HepG2 (cell line): ENCODE measurements around the gene ADAMTSL3. TPM values are rescaled to one million over a fixed set of nuclear protein-coding genes. Genes with fewer than 3 reads are reported as not detected.

Source experiments
- ATAC-seq: fragments of 200-7000 bp; cut with Tn5 transposase; 3 replicates; pipeline ENCODE4 v1.9.1; 2020; ENCODE audit warnings: mild to moderate bottlenecking, moderate library complexity
- BruUV-seq: library from RNA; stranded (reverse); fragments of 400-500 nt; replicated peaks from 2 replicates; lab custom pipeline; 2021; lab: Mats Ljungman, UMichigan
- CTCF ChIA-PET: fragments of 300-600 bp; formaldehyde crosslinking; extraction: SDS; loops from one replicate; lab custom pipeline; 2021; ENCODE audit warnings: low total read pairs, inconsistent platforms, low intra/inter-chr PET ratio; lab: Yijun Ruan, JAX
- POLR2A ChIA-PET: fragments of 350-600 bp; sonication (Branson Sonifier 250); formaldehyde crosslinking; loops from one replicate; lab custom pipeline; 2020; ENCODE audit warnings: antibody characterized with exemption, inconsistent platforms; lab: Yijun Ruan, JAX
- DNase-seq: peaks from one replicate; pipeline ENCODE4 v3.0.0-alpha.2; 2015; ENCODE audit warnings: low spot score
- FAIRE-seq: peaks from 3 replicates; lab custom pipeline; 2011; peaks lifted over from hg19 to GRCh38; lab: Jason Lieb, UNC
- H2AFZ ChIP-seq: one replicate; pipeline ENCODE4 v1.6.1; 2011; ENCODE audit warnings: low read length, inconsistent platforms
- H3K27ac ChIP-seq: fragments of 300-600 bp; 3 replicates; pipeline ENCODE4 v1.8.0; 2011; ENCODE audit warnings: mixed run types, mild to moderate bottlenecking, mixed read lengths, low read length, inconsistent platforms; ENCODE audit not compliant: insufficient read depth; ENCODE audit errors: extremely low read length
- H3K27me3 ChIP-seq, 2 experiments: fragments of 200-600 bp in 1 of 2; 2 replicates in 1 of 2; 3 replicates in 1 of 2; pipeline versions ENCODE4 v1.6.0 to v1.8.0; 2011; ENCODE audit warnings: low read length in 2 of 2, mild to moderate bottlenecking in 2 of 2, moderate library complexity in 2 of 2, inconsistent platforms in 1 of 2; ENCODE audit not compliant: insufficient read depth in 2 of 2, control insufficient read depth in 1 of 2
- H3K36me3 ChIP-seq, 2 experiments: fragments of 200-600 bp in 1 of 2; replicated peaks in 1 of 2; 2 replicates in 1 of 2; 3 replicates in 1 of 2; pipeline versions ENCODE4 v1.5.1 to v1.8.0; 2011; ENCODE audit warnings: low read length in 2 of 2, inconsistent platforms in 1 of 2; ENCODE audit not compliant: insufficient read depth in 2 of 2, control insufficient read depth in 1 of 2
- H3K4me1 ChIP-seq: 2 replicates; pipeline ENCODE4 v1.5.1; 2012; ENCODE audit warnings: low read length, inconsistent platforms; ENCODE audit not compliant: insufficient read depth
- H3K4me2 ChIP-seq: 2 replicates; pipeline ENCODE4 v1.6.0; 2011; ENCODE audit warnings: low read depth, low read length, inconsistent platforms
- H3K4me3 ChIP-seq, 3 experiments: fragments of 200-600 bp in 1 of 3; sonication (generic), shearing (Covaris generic) in 1 of 3; replicated peaks in 1 of 3; 2 replicates each; pipeline ENCODE4 v1.5.1; 2011 to 2016; ENCODE audit warnings: low read length in 3 of 3, inconsistent platforms in 2 of 3, low read depth in 2 of 3, mild to moderate bottlenecking in 2 of 3, control low read depth in 1 of 3, mixed read lengths in 1 of 3; ENCODE audit not compliant: insufficient read depth in 1 of 3
- H3K79me2 ChIP-seq: one replicate; pipeline ENCODE4 v1.6.1; 2011; ENCODE audit warnings: low read length, inconsistent platforms; ENCODE audit not compliant: insufficient read depth
- H3K9ac ChIP-seq: 2 replicates; pipeline ENCODE4 v1.6.0; 2011; ENCODE audit warnings: mild to moderate bottlenecking, low read depth, low read length, inconsistent platforms; ENCODE audit not compliant: insufficient read depth
- H3K9me3 ChIP-seq: 2 replicates; pipeline ENCODE4 v1.5.1; 2012; ENCODE audit warnings: mild to moderate bottlenecking, low read length
- H4K20me1 ChIP-seq: 2 replicates; pipeline ENCODE4 v1.6.0; 2011; ENCODE audit warnings: inconsistent platforms, mild to moderate bottlenecking, low read length, moderate library complexity; ENCODE audit not compliant: insufficient read depth
- AGO2 ChIP-seq: fragments of 200-400 bp; formaldehyde crosslinking; optimal IDR thresholded peaks from 2 replicates; pipeline ENCODE3; 2017; ENCODE audit warnings: mild to moderate bottlenecking, low read depth, low read length, moderate library complexity
- FOXA1 ChIP-seq, 2 experiments: fragments of 450-650 bp in 1 of 2; sonication (generic) in 1 of 2; formaldehyde crosslinking in 1 of 2; IDR thresholded peaks; 2 replicates each; pipeline versions ENCODE4 v1.4.0 to v1.6.1; 2016 to 2020; ENCODE audit warnings: missing genetic modification reagents in 1 of 2
- MAF1 ChIP-seq: sonication (generic); formaldehyde crosslinking; IDR thresholded peaks from 2 replicates; pipeline ENCODE4 v1.5.0; 2020; ENCODE audit warnings: missing genetic modification reagents, borderline replicate concordance
- MAX ChIP-seq: IDR thresholded peaks from 2 replicates; pipeline ENCODE4 v1.6.1; 2012; ENCODE audit warnings: inconsistent platforms
- TERF1 ChIP-seq: sonication (generic); formaldehyde crosslinking; IDR thresholded peaks from 2 replicates; pipeline ENCODE4 v1.8.0; 2022; ENCODE audit warnings: mild to moderate bottlenecking, missing genetic modification reagents, moderate library complexity
- ZFYVE20 ChIP-seq: sonication (generic); formaldehyde crosslinking; IDR thresholded peaks from 2 replicates; pipeline ENCODE4 v1.8.0; 2023; ENCODE audit warnings: low read depth, mild to moderate bottlenecking, moderate library complexity, missing genetic modification reagents, borderline replicate concordance
- ZMYM2 ChIP-seq: sonication (generic); formaldehyde crosslinking; IDR thresholded peaks from 2 replicates; pipeline ENCODE4 v1.8.0; 2022; ENCODE audit warnings: mild to moderate bottlenecking, missing genetic modification reagents
- ZNF263 ChIP-seq: sonication (generic); formaldehyde crosslinking; IDR thresholded peaks from 2 replicates; pipeline ENCODE4 v1.4.0; 2020; ENCODE audit warnings: missing genetic modification reagents
- ZNF382 ChIP-seq: sonication (generic); formaldehyde crosslinking; IDR thresholded peaks from 2 replicates; pipeline ENCODE4 v1.5.0; 2020; ENCODE audit warnings: missing genetic modification reagents, mild to moderate bottlenecking, borderline replicate concordance
- ZZZ3 ChIP-seq: sonication (generic); formaldehyde crosslinking; IDR thresholded peaks from 2 replicates; pipeline ENCODE4 v1.4.0; 2020; ENCODE audit warnings: missing genetic modification reagents, mild to moderate bottlenecking, borderline replicate concordance
- WGBS: methylation state at CpG from one replicate; pipeline ENCODE4 v1.1.6; 2017; ENCODE audit warnings: low lambda C conversion rate; 5-methylcytosine and 5-hydroxymethylcytosine counted together
- in situ Hi-C: cut with HindIII; loops from 2 replicates; pipeline ENCODE4 v1.10.0; 2017; ENCODE audit warnings: low pct_unique_long_range_greater_than_20kb; ENCODE audit not compliant: extremely low pct_ligation_motif_present
- intact Hi-C: fragments of 100-400 bp; cut with micrococcal nuclease; formaldehyde crosslinking; loops from one replicate; pipeline ENCODE4 v1.10.0; 2022; ENCODE audit not compliant: unreplicated experiment
- polyA plus RNA-seq, 8 experiments: library from polyadenylated mRNA; depleted of rRNA in 3 of 8; stranded (reverse) in 7 of 8; unstranded in 1 of 8; fragments of >200 nt; fragmentation: Illumina TruSeq in 4 of 8; extraction: Trizol in 4 of 8; gene quantifications; 2 replicates each; pipeline versions ENCODE4 v1.2.1 to v1.2.3, GENCODE V29; 2011 to 2016; ENCODE audit warnings: low read depth in 4 of 8, missing spikeins in 1 of 8, mixed read lengths in 1 of 8; ENCODE audit not compliant: insufficient read depth in 1 of 8
- total RNA-seq, 5 experiments: library from RNA; depleted of rRNA; stranded (reverse); fragments of >200 nt; fragmentation: Illumina TruSeq; extraction: Trizol; gene quantifications; 2 replicates each; pipeline ENCODE4 v1.2.3, GENCODE V29; 2016; ENCODE audit warnings: low read depth in 1 of 5
- TF ChIP-seq, protein P1 (sequence below): sonication (generic); formaldehyde crosslinking; IDR thresholded peaks from 2 replicates; pipeline ENCODE4 v1.4.0; 2020; ENCODE audit warnings: missing genetic modification reagents, mild to moderate bottlenecking, borderline replicate concordance
- TF ChIP-seq, protein P2 (sequence below): sonication (generic); formaldehyde crosslinking; IDR thresholded peaks from 2 replicates; pipeline ENCODE4 v1.5.0; 2020; ENCODE audit warnings: mild to moderate bottlenecking, missing genetic modification reagents, borderline replicate concordance

Gene ADAMTSL3
- total and polyA plus RNA-seq, 2 of the 13 experiments (the other 11 are each of a cell fraction or from before 2014, with no cell fraction given), result 0.04 to 0.09 TPM

DNA sequence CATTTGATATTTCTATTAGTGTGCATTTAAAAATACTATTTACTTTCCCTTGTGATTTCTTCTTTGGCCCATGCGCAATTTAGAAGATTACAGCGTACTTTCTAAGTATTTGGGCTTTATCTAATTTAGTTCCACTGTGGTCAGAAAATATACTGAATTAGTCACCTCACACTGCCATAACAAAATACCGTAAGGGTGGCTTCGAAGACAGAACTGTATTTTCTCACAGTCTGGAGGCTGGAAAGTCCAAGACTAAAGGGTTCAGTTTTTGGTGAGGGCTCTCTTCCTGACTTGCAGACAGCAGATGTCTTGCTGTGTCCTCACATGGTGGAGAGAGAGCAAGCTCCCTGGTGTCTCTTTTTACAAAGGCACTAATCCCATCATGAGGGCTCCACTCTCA is 286.2 kb downstream of the ADAMTSL3 start:
- intact Hi-C loops, result no loop called here
- no peak overlapping the region for H3K9ac ChIP-seq
- no TSS peak for BruUV-seq
- TF ChIP-seq MAX (no peak), ZNF382 (CRISPR knock-in tag) (no peak), ZZZ3 (no peak), FOXA1 (IDR thresholded peaks at IDR 0.05) (no peak), FOXA1 (CRISPR knock-in tag; IDR thresholded peaks at IDR 0.05) (no peak), ZFYVE20 (no peak), ZNF263 (no peak), ZMYM2 (CRISPR knock-in tag) (no peak), TERF1 (CRISPR knock-in tag) (no peak), MAF1 (no peak), AGO2 (no peak)
- TF ChIP-seq, protein P1, sequence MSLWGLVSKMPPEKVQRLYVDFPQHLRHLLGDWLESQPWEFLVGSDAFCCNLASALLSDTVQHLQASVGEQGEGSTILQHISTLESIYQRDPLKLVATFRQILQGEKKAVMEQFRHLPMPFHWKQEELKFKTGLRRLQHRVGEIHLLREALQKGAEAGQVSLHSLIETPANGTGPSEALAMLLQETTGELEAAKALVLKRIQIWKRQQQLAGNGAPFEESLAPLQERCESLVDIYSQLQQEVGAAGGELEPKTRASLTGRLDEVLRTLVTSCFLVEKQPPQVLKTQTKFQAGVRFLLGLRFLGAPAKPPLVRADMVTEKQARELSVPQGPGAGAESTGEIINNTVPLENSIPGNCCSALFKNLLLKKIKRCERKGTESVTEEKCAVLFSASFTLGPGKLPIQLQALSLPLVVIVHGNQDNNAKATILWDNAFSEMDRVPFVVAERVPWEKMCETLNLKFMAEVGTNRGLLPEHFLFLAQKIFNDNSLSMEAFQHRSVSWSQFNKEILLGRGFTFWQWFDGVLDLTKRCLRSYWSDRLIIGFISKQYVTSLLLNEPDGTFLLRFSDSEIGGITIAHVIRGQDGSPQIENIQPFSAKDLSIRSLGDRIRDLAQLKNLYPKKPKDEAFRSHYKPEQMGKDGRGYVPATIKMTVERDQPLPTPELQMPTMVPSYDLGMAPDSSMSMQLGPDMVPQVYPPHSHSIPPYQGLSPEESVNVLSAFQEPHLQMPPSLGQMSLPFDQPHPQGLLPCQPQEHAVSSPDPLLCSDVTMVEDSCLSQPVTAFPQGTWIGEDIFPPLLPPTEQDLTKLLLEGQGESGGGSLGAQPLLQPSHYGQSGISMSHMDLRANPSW (CRISPR knock-in tag), result no peak
- TF ChIP-seq, protein P2, sequence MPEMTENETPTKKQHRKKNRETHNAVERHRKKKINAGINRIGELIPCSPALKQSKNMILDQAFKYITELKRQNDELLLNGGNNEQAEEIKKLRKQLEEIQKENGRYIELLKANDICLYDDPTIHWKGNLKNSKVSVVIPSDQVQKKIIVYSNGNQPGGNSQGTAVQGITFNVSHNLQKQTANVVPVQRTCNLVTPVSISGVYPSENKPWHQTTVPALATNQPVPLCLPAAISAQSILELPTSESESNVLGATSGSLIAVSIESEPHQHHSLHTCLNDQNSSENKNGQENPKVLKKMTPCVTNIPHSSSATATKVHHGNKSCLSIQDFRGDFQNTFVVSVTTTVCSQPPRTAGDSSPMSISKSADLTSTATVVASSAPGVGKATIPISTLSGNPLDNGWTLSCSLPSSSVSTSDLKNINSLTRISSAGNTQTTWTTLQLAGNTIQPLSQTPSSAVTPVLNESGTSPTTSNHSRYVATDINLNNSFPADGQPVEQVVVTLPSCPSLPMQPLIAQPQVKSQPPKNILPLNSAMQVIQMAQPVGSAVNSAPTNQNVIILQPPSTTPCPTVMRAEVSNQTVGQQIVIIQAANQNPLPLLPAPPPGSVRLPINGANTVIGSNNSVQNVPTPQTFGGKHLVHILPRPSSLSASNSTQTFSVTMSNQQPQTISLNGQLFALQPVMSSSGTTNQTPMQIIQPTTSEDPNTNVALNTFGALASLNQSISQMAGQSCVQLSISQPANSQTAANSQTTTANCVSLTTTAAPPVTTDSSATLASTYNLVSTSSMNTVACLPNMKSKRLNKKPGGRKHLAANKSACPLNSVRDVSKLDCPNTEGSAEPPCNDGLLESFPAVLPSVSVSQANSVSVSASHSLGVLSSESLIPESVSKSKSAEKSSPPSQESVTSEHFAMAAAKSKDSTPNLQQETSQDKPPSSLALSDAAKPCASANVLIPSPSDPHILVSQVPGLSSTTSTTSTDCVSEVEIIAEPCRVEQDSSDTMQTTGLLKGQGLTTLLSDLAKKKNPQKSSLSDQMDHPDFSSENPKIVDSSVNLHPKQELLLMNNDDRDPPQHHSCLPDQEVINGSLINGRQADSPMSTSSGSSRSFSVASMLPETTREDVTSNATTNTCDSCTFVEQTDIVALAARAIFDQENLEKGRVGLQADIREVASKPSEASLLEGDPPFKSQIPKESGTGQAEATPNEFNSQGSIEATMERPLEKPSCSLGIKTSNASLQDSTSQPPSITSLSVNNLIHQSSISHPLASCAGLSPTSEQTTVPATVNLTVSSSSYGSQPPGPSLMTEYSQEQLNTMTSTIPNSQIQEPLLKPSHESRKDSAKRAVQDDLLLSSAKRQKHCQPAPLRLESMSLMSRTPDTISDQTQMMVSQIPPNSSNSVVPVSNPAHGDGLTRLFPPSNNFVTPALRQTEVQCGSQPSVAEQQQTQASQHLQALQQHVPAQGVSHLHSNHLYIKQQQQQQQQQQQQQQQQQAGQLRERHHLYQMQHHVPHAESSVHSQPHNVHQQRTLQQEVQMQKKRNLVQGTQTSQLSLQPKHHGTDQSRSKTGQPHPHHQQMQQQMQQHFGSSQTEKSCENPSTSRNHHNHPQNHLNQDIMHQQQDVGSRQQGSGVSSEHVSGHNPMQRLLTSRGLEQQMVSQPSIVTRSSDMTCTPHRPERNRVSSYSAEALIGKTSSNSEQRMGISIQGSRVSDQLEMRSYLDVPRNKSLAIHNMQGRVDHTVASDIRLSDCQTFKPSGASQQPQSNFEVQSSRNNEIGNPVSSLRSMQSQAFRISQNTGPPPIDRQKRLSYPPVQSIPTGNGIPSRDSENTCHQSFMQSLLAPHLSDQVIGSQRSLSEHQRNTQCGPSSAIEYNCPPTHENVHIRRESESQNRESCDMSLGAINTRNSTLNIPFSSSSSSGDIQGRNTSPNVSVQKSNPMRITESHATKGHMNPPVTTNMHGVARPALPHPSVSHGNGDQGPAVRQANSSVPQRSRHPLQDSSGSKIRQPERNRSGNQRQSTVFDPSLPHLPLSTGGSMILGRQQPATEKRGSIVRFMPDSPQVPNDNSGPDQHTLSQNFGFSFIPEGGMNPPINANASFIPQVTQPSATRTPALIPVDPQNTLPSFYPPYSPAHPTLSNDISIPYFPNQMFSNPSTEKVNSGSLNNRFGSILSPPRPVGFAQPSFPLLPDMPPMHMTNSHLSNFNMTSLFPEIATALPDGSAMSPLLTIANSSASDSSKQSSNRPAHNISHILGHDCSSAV (CRISPR knock-in tag), result no peak

More for the DNA sequence above, 286.2 kb downstream of the ADAMTSL3 start:
- in situ Hi-C loops, result no loop called here
- Histone ChIP-seq H3K27ac (no peak overlapping the region), H3K79me2 (no peaks in the 10 kb centered on the region), H3K36me3 (no peaks in the 10 kb centered on the region), H3K9me3 (no peaks in the 10 kb centered on the region), H3K4me2 (no peak overlapping the region), H3K27me3 (no peaks in the 10 kb centered on the region), H4K20me1 (no peaks in the 10 kb centered on the region), H3K4me1 (no peaks in the 10 kb centered on the region), H2AFZ (no peak overlapping the region), H3K4me3 (no peak overlapping the region)
- FAIRE-seq (no peak), DNase-seq (no peak), ATAC-seq (no peak)
- ChIA-PET POLR2A (no interaction called here), CTCF (no interaction called here)
- 54% methylated on average over 4 of the region's 4 CpGs for WGBS
